ENCODE results near the gene PIEZO2.
A peak's percentile ranks its signal among the peaks of the same experiment; 100 is the strongest.

The PIEZO2 gene

GRCh38 chr18:10939822-10940221 lies 209.5 kb downstream of the PIEZO2 start:
- WGBS: 80% methylated on average over 1 of the region's 6 CpGs
- no peak overlapping the region for H4K8ac ChIP-seq (ENCODE audit: low read length)
- H3K18ac ChIP-seq (ENCODE audit: low read depth in 1 of 2, low read length in 2 of 2): no peak overlapping the region

GRCh38 chr18:10937743-10938640 lies 211.4 kb downstream of the PIEZO2 start:
- Histone ChIP-seq H3K27ac (ENCODE audit: low read length, poor library complexity, severe bottlenecking) (no peak overlapping the region), H2BK15ac (ENCODE audit: low read depth, poor library complexity, severe bottlenecking) (no peak overlapping the region), H3K9me3 (ENCODE audit: control insufficient read depth, low read length) (no peaks in the 10 kb centered on the region), H3K4me1 (ENCODE audit: control insufficient read depth, insufficient read depth, low read depth, low read length) (peaks cover 10% of the 10 kb centered on the region), H3K14ac (ENCODE audit: low read length in 2 of 2) (no peak overlapping the region), H2BK5ac (ENCODE audit: low read depth, low read length, poor library complexity, severe bottlenecking) (no peak overlapping the region), H3K9ac (ENCODE audit: low read length) (no peak overlapping the region), H4K8ac (ENCODE audit: low read length) (no peak overlapping the region), H3K27me3 (ENCODE audit: control insufficient read depth in 1 of 2, insufficient read depth in 1 of 2, low read length in 2 of 2) (no peaks in the 10 kb centered on the region), H2BK120ac (ENCODE audit: low read depth, low read length) (no peak overlapping the region), H3K4me3 (ENCODE audit: insufficient read depth in 1 of 2, low read depth in 1 of 2, low read length in 2 of 2) (no peak overlapping the region), H4K91ac (ENCODE audit: low read length) (no peak overlapping the region), H3K36me3 (ENCODE audit: control insufficient read depth in 1 of 2, insufficient read depth in 2 of 2, low read depth in 1 of 2, low read length in 2 of 2) (no peaks in the 10 kb centered on the region), H3K79me1 (replicated peaks; ENCODE audit: low read length, poor library complexity, severe bottlenecking) (no peaks in the 10 kb centered on the region), H2BK12ac (ENCODE audit: low read length in 2 of 2) (no peak overlapping the region), H2AK5ac (ENCODE audit: low read length, severe bottlenecking) (no peak overlapping the region), H3K23ac (ENCODE audit: low read length in 2 of 2) (no peak overlapping the region), H3K4ac (ENCODE audit: low read depth in 1 of 2, low read length in 2 of 2) (no peak overlapping the region), H2AFZ (ENCODE audit: low read depth, low read length) (no peak overlapping the region), H3K4me2 (ENCODE audit: low read length, poor library complexity, severe bottlenecking) (no peak overlapping the region), H3K18ac (ENCODE audit: low read depth in 1 of 2, low read length in 2 of 2) (no peak overlapping the region)
- WGBS: 93% methylated on average over 1 of the region's 6 CpGs
- no peak for DNase-seq

More at GRCh38 chr18:10939822-10940221, 209.5 kb downstream of the PIEZO2 start:
- Histone ChIP-seq H3K4ac (ENCODE audit: low read depth in 1 of 2, low read length in 2 of 2) (no peak overlapping the region), H2BK5ac (ENCODE audit: low read depth, low read length, poor library complexity, severe bottlenecking) (no peak overlapping the region), H3K9me3 (ENCODE audit: control insufficient read depth, low read length) (peaks cover 8% of the 10 kb centered on the region), H2BK15ac (ENCODE audit: low read depth, poor library complexity, severe bottlenecking) (no peak overlapping the region), H3K27ac (ENCODE audit: low read length, poor library complexity, severe bottlenecking) (no peak overlapping the region), H3K36me3 (ENCODE audit: control insufficient read depth in 1 of 2, insufficient read depth in 2 of 2, low read depth in 1 of 2, low read length in 2 of 2) (no peaks in the 10 kb centered on the region), H2AK5ac (ENCODE audit: low read length, severe bottlenecking) (no peak overlapping the region), H4K91ac (ENCODE audit: low read length) (no peak overlapping the region), H2BK120ac (ENCODE audit: low read depth, low read length) (no peak overlapping the region), H3K27me3 (ENCODE audit: control insufficient read depth in 1 of 2, insufficient read depth in 1 of 2, low read length in 2 of 2) (no peaks in the 10 kb centered on the region), H3K79me1 (replicated peaks; ENCODE audit: low read length, poor library complexity, severe bottlenecking) (no peaks in the 10 kb centered on the region), H3K14ac (ENCODE audit: low read length in 2 of 2) (no peak overlapping the region), H3K9ac (ENCODE audit: low read length) (no peak overlapping the region), H2AFZ (ENCODE audit: low read depth, low read length) (no peak overlapping the region), H3K4me3 (ENCODE audit: insufficient read depth in 1 of 2, low read depth in 1 of 2, low read length in 2 of 2) (no peak overlapping the region), H3K4me1 (ENCODE audit: control insufficient read depth, insufficient read depth, low read depth, low read length) (peaks cover 5% of the 10 kb centered on the region), H3K4me2 (ENCODE audit: low read length, poor library complexity, severe bottlenecking) (no peak overlapping the region), H2BK12ac (ENCODE audit: low read length in 2 of 2) (no peak overlapping the region), H3K23ac (ENCODE audit: low read length in 2 of 2) (no peak overlapping the region)
- no peak for DNase-seq

GRCh38 chr18:10936176-10937053 lies 213.0 kb downstream of the PIEZO2 start:
- no peak overlapping the region for H2AK5ac ChIP-seq (ENCODE audit: low read length, severe bottlenecking)
- no peaks in the 10 kb centered on the region for H3K79me1 ChIP-seq (replicated peaks; ENCODE audit: low read length, poor library complexity, severe bottlenecking)
- H3K9ac ChIP-seq (ENCODE audit: low read length): no peak overlapping the region
- H3K18ac ChIP-seq (ENCODE audit: low read depth in 1 of 2, low read length in 2 of 2): no peak overlapping the region
- no peak for DNase-seq
- no peak overlapping the region for H3K23ac ChIP-seq (ENCODE audit: low read length in 2 of 2)
- WGBS: 84% methylated on average over 6 of the region's 9 CpGs
- H3K14ac ChIP-seq (ENCODE audit: low read length in 2 of 2): no peak overlapping the region
- no peak overlapping the region for H4K8ac ChIP-seq (ENCODE audit: low read length)
- H3K4me3 ChIP-seq (ENCODE audit: insufficient read depth in 1 of 2, low read depth in 1 of 2, low read length in 2 of 2): no peak overlapping the region
- H2BK120ac ChIP-seq (ENCODE audit: low read depth, low read length): no peak overlapping the region
- H3K4ac ChIP-seq (ENCODE audit: low read depth in 1 of 2, low read length in 2 of 2): no peak overlapping the region
- no peak overlapping the region for H2BK15ac ChIP-seq (ENCODE audit: low read depth, poor library complexity, severe bottlenecking)
- H4K91ac ChIP-seq (ENCODE audit: low read length): no peak overlapping the region
- no peak overlapping the region for H2AFZ ChIP-seq (ENCODE audit: low read depth, low read length)
- no peaks in the 10 kb centered on the region for H3K27me3 ChIP-seq (ENCODE audit: control insufficient read depth in 1 of 2, insufficient read depth in 1 of 2, low read length in 2 of 2)
- no peak overlapping the region for H2BK12ac ChIP-seq (ENCODE audit: low read length in 2 of 2)
- peak overlapping the region; percentile 58 for H2BK5ac ChIP-seq (ENCODE audit: low read depth, low read length, poor library complexity, severe bottlenecking)
- peaks cover 10% of the 10 kb centered on the region for H3K4me1 ChIP-seq (ENCODE audit: control insufficient read depth, insufficient read depth, low read depth, low read length)
- no peaks in the 10 kb centered on the region for H3K36me3 ChIP-seq (ENCODE audit: control insufficient read depth in 1 of 2, insufficient read depth in 2 of 2, low read depth in 1 of 2, low read length in 2 of 2)
- H3K27ac ChIP-seq (ENCODE audit: low read length, poor library complexity, severe bottlenecking): peak overlapping the region; percentile 89
- H3K4me2 ChIP-seq (ENCODE audit: low read length, poor library complexity, severe bottlenecking): no peak overlapping the region
- H3K9me3 ChIP-seq (ENCODE audit: control insufficient read depth, low read length): no peaks in the 10 kb centered on the region

GRCh38 chr18:10935588-10935987 lies 213.8 kb downstream of the PIEZO2 start:
- no peak overlapping the region for H3K4me3 ChIP-seq (ENCODE audit: insufficient read depth in 1 of 2, low read depth in 1 of 2, low read length in 2 of 2)
- H2BK120ac ChIP-seq (ENCODE audit: low read depth, low read length): no peak overlapping the region
- no peaks in the 10 kb centered on the region for H3K27me3 ChIP-seq (ENCODE audit: control insufficient read depth in 1 of 2, insufficient read depth in 1 of 2, low read length in 2 of 2)
- no peak overlapping the region for H3K4me2 ChIP-seq (ENCODE audit: low read length, poor library complexity, severe bottlenecking)
- H2BK5ac ChIP-seq (ENCODE audit: low read depth, low read length, poor library complexity, severe bottlenecking): peak overlapping the region; percentile 4
- H3K9ac ChIP-seq (ENCODE audit: low read length): no peak overlapping the region
- DNase-seq: no peak
- peaks cover 10% of the 10 kb centered on the region for H3K4me1 ChIP-seq (ENCODE audit: control insufficient read depth, insufficient read depth, low read depth, low read length)
- peak overlapping the region in 1 of 2 experiments; percentile 17 for H2BK12ac ChIP-seq (ENCODE audit: low read length in 2 of 2)
- no peak overlapping the region for H4K91ac ChIP-seq (ENCODE audit: low read length)
- no peaks in the 10 kb centered on the region for H3K36me3 ChIP-seq (ENCODE audit: control insufficient read depth in 1 of 2, insufficient read depth in 2 of 2, low read depth in 1 of 2, low read length in 2 of 2)
- H3K14ac ChIP-seq (ENCODE audit: low read length in 2 of 2): no peak overlapping the region
- H3K27ac ChIP-seq (ENCODE audit: low read length, poor library complexity, severe bottlenecking): peak overlapping the region; percentile 38
- H3K4ac ChIP-seq (ENCODE audit: low read depth in 1 of 2, low read length in 2 of 2): no peak overlapping the region
- peak overlapping the region in 1 of 2 experiments; percentile 10 for H3K23ac ChIP-seq (ENCODE audit: low read length in 2 of 2)
- H4K8ac ChIP-seq (ENCODE audit: low read length): no peak overlapping the region
- H3K18ac ChIP-seq (ENCODE audit: low read depth in 1 of 2, low read length in 2 of 2): no peak overlapping the region
- H2AFZ ChIP-seq (ENCODE audit: low read depth, low read length): no peak overlapping the region
- no peaks in the 10 kb centered on the region for H3K9me3 ChIP-seq (ENCODE audit: control insufficient read depth, low read length)
- H2AK5ac ChIP-seq (ENCODE audit: low read length, severe bottlenecking): peak overlapping the region; percentile 7
- no peak overlapping the region for H2BK15ac ChIP-seq (ENCODE audit: low read depth, poor library complexity, severe bottlenecking)
- H3K79me1 ChIP-seq (replicated peaks; ENCODE audit: low read length, poor library complexity, severe bottlenecking): no peaks in the 10 kb centered on the region
- WGBS: 99% methylated on average over 5 of the region's 7 CpGs

All from mesenchymal stem cell (in vitro differentiated cells and primary cell).